Gastrocnemius medialis (tissue), 4 donors: ENCODE results near the gene TRIM47. TPM values are rescaled to one million over a fixed set of nuclear protein-coding genes. Genes with fewer than 3 reads are reported as not detected.

ENCODE experiments used
- ATAC-seq, 2 donors: fragments of 150-250 bp; one replicate each; pipeline ENCODE4 v1.9.1; 2016
- DNase-seq, 2 donors: peaks; one replicate each; pipeline ENCODE4 v3.0.0-alpha.2; 2019
- H3K27ac ChIP-seq, 4 donors: fragments of 200-600 bp; sonication (generic); 1 replicate in 1 of 4; 2 replicates in 3 of 4; pipeline ENCODE4 v1.5.1; 2016 to 2018; ENCODE audit warnings: mild to moderate bottlenecking in 2 of 4, moderate library complexity in 1 of 4
- H3K27me3 ChIP-seq, 3 donors: fragments of 200-600 bp; sonication (generic) in 2 of 3; 1 replicate in 1 of 3; 2 replicates in 2 of 3; pipeline versions ENCODE4 v1.5.1 to v1.6.0; 2016 to 2019; ENCODE audit warnings: mild to moderate bottlenecking in 1 of 3, moderate library complexity in 1 of 3
- H3K36me3 ChIP-seq, 2 donors: fragments of 200-600 bp; sonication (generic) in 1 of 2; one replicate each; pipeline ENCODE4 v1.5.1; 2017 to 2018
- H3K4me1 ChIP-seq, 2 donors: fragments of 200-600 bp; sonication (generic) in 1 of 2; one replicate each; pipeline ENCODE4 v1.5.1; 2016 to 2017; ENCODE audit warnings: mild to moderate bottlenecking in 2 of 2
- H3K4me3 ChIP-seq, 4 donors: fragments of 200-600 bp; sonication (generic) in 3 of 4; 1 replicate in 1 of 4; 2 replicates in 3 of 4; pipeline ENCODE4 v1.5.1; 2016 to 2019; ENCODE audit warnings: mild to moderate bottlenecking in 2 of 4
- H3K9me3 ChIP-seq, 3 donors: fragments of 200-600 bp; sonication (generic) in 2 of 3; 1 replicate in 1 of 3; 2 replicates in 2 of 3; pipeline ENCODE4 v1.5.1; 2016 to 2019
- CTCF ChIP-seq, 5 experiments: fragments of 450-650 bp in 3 of 5; fragments of 200-600 bp in 2 of 5; sonication (generic) in 2 of 5; IDR thresholded peaks in 4 of 5; conservative IDR thresholded peaks in 1 of 5; 1 replicate in 4 of 5; 2 replicates in 1 of 5; pipeline ENCODE4 v1.5.1; 2016 to 2019; ENCODE audit warnings: antibody characterized with exemption in 5 of 5, mild to moderate bottlenecking in 3 of 5, moderate library complexity in 3 of 5
- POLR2A ChIP-seq, 2 donors: fragments of 450-650 bp; IDR thresholded peaks; one replicate each; pipeline ENCODE4 v1.6.1; 2017; ENCODE audit warnings: antibody characterized with exemption in 2 of 2, mild to moderate bottlenecking in 2 of 2, moderate library complexity in 2 of 2
- in situ Hi-C, 4 donors: fragments of 200-750 bp; cut with MboI; loops; one replicate each; pipeline versions ENCODE4 v1.15.0 to v1.8.0; 2017; ENCODE audit warnings: low sequenced_read_pairs in 4 of 4
- intact Hi-C: fragments of 100-400 bp; cut with DNase I; formaldehyde crosslinking; loops from one replicate; pipeline ENCODE4 v1.15.1; 2023; ENCODE audit warnings: low total_unique reads
- total RNA-seq, 4 donors: library from RNA; depleted of rRNA; stranded (reverse); fragments of >200 nt; gene quantifications; one replicate each; pipeline versions ENCODE4 v1.1.0 to v1.2.3, GENCODE V29; 2016

TRIM47 gene
- total RNA-seq, 4 donors from 2014 or later: 9.5 to 18.4 (median 15.5) TPM

DNA sequence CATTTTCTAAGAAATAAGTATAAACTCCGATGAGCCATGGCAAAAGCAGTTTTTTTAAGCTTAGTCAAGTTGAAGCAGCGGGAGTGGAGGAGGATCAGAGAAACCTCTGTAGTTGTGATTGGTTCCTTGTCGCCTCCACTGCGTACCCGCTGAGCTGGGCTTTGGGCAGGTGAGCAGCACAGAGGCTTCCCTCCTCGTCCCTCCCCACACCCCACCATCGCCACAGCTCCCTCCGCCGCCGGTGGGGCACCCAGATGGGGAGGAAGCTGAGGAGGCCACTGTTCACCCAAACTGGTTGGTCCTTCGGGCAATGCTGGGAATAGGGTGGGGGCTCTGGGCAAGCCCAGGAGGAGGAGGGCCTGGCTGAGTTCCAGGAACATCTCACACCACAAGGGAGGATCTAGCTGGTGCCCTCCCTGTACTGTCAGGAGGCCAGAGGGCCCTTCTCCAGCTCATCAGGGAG, 31.5 kb upstream of the TRIM47 start:
- Histone ChIP-seq H3K27me3 (no peaks in the 10 kb centered on the region), H3K36me3 (peaks cover 0 to 7% of the 10 kb centered on the region in 2 donors), H3K9me3 (no peaks in the 10 kb centered on the region), H3K4me3 (no peak overlapping the region), H3K27ac (no peak overlapping the region), H3K4me1 (peaks cover 0 to 6% of the 10 kb centered on the region in 2 donors)
- intact Hi-C loops: no loop called here
- no peak for ATAC-seq
- in situ Hi-C loops: loop anchor here (5.0 kb wide), 1 partner anchor 97 kb away; no protein-coding TSS in a partner anchor
- TF ChIP-seq POLR2A (IDR thresholded peaks at IDR 0.05): no peak
- TF ChIP-seq CTCF (IDR thresholded peaks at IDR 0.05 in 4 of 5, conservative IDR thresholded peaks at IDR 0.05 in 1 of 5): no peak
- DNase-seq: no peak

DNA sequence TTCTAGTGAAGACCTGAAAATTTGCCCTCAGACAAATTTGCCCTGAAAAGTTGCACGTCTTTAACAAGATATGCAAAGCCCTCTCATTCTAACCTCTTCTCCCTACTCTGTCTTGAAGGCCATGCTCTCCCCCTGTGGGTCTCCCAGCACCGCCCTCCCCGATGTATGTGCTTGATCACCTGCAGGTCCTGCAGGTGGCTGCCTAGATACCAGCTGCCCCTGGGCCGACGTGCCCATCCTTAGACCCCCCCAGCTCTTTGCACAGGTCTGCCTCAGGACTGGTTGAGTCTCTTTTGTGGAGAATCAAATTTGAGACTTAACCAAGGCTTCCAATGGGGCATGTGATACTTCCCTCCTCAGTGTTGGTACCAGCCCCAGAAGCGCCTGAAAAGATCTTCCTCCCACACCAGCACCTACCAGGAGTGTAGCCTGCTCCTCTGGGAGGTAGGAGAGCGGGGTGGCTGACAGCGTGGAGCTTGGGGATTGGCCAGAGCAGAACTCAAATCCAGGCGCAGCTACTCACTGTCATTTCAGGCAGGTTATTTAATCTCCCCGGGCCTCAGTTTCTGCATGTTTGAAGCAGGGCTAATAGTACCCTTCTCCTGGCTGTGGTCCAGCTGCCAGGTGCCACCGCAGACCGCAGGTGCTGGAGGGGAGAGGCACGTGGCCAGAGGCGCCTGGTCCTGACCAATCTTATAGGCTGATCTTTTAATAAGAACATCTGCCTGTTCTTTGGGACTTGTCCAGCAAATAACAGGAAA, 30.9 kb upstream of the TRIM47 start:
- intact Hi-C loops: no loop called here
- H3K27me3 ChIP-seq: no peaks in the 10 kb centered on the region
- ATAC-seq: no peak
- no peak for DNase-seq
- TF ChIP-seq POLR2A (IDR thresholded peaks at IDR 0.05) (no peak), CTCF (IDR thresholded peaks at IDR 0.05 in 4 of 5, conservative IDR thresholded peaks at IDR 0.05 in 1 of 5) (no peak)
- H3K36me3 ChIP-seq: peaks cover 0 to 7% of the 10 kb centered on the region in 2 donors
- in situ Hi-C loops: loop anchor here (5.0 kb wide), 1 partner anchor 98 kb away; no protein-coding TSS in a partner anchor
- peaks cover 0 to 6% of the 10 kb centered on the region in 2 donors for H3K4me1 ChIP-seq
- no peak overlapping the region for H3K27ac ChIP-seq
- H3K9me3 ChIP-seq: no peaks in the 10 kb centered on the region
- no peak overlapping the region for H3K4me3 ChIP-seq

- ATAC-seq (no peak), DNase-seq (no peak)
- intact Hi-C loops: no loop called here
- Histone ChIP-seq H3K9me3 (no peaks in the 10 kb centered on the region), H3K27me3 (no peaks in the 10 kb centered on the region), H3K4me3 (no peak overlapping the region), H3K4me1 (peaks cover 9 to 15% of the 10 kb centered on the region in 2 donors), H3K36me3 (no peaks in the 10 kb centered on the region), H3K27ac (no peak overlapping the region)
- TF ChIP-seq POLR2A (IDR thresholded peaks at IDR 0.05) (no peak), CTCF (IDR thresholded peaks at IDR 0.05 in 4 of 5, conservative IDR thresholded peaks at IDR 0.05 in 1 of 5) (no peak)
- in situ Hi-C loops: loop anchor here (5.0 kb wide), 1 partner anchor 99 kb away; no protein-coding TSS in a partner anchor
Measured at GRCh38 chr17:75908201-75908600, 29.8 kb upstream of the TRIM47 start.

DNA sequence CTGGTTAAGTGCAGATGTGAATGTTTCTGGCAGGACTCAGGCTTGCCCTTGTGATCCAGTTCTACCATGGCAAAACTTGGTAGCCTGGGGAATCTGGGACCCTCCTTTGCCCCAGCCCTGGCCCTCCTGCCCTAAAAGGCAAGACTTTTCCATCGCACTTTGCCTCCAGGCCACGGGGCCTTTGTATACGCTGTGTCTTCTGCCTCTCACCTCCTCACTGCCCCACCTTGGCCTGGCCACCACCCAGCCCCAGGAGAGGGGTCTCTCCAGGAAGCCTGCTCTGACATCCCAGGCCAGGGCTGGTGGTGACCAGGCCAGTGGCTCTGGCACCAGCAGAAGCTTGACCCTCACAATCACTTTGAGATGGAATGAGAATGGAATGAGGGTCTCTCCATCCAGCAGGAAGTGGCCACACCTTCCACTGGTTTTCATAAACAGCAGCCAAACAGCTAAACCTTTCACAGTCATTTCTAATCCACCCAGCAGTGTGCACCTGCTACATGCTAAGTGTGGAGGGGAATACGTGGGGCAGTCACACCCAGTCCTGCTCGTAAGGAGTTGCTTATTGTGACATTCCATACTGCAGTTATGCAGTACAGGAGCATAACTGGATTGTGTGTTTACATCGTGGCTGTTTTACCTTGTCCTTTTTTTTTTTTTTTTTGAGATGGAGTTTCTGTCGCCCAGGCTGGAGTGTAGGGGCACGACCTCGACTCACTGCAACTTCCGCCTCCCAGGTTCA, 27.9 kb upstream of the TRIM47 start:
- ATAC-seq (no peak), DNase-seq (no peak)
- H3K36me3 ChIP-seq: peaks cover 0 to 13% of the 10 kb centered on the region in 2 donors
- H3K9me3 ChIP-seq: no peaks in the 10 kb centered on the region
- H3K27ac ChIP-seq: peak overlapping the region in 3 of 4 donors; percentile 26 to 95 (median 94)
- in situ Hi-C loops: loop anchor here (5.0 kb wide), 1 partner anchor 101 kb away; no protein-coding TSS in a partner anchor
- no peaks in the 10 kb centered on the region for H3K27me3 ChIP-seq
- H3K4me1 ChIP-seq: peaks cover 12 to 21% of the 10 kb centered on the region in 2 donors
- no peak overlapping the region for H3K4me3 ChIP-seq
- intact Hi-C loops: no loop called here
- TF ChIP-seq CTCF (IDR thresholded peaks at IDR 0.05 in 4 of 5, conservative IDR thresholded peaks at IDR 0.05 in 1 of 5): no peak
- TF ChIP-seq POLR2A (IDR thresholded peaks at IDR 0.05): no peak
